Thymus (tissue), 11 donors: Measurements from ENCODE around the gene ADGRD2. TPM values are rescaled to one million over a fixed set of nuclear protein-coding genes. Genes with fewer than 3 reads are reported as not detected.

ENCODE experiments used
- DNase-seq, 9 donors: peaks; one replicate each; pipeline ENCODE4 v3.0.0-alpha.2; 2013; ENCODE audit warnings: low spot score in 9 of 9, low read depth in 6 of 9, missing footprints in 1 of 9
- H3K27ac ChIP-seq, 2 donors: one replicate each; pipeline ENCODE4 v1.5.1; 2013; ENCODE audit warnings: control low read depth in 1 of 2, low read depth in 1 of 2, low read length in 1 of 2, mild to moderate bottlenecking in 1 of 2, moderate library complexity in 1 of 2
- H3K27me3 ChIP-seq, 2 donors: one replicate each; pipeline ENCODE4 v1.5.1; 2013; ENCODE audit warnings: low read length in 1 of 2; ENCODE audit not compliant: control insufficient read depth in 2 of 2, insufficient read depth in 1 of 2
- H3K36me3 ChIP-seq, 2 donors: one replicate each; pipeline ENCODE4 v1.5.1; 2013; ENCODE audit warnings: low read length in 1 of 2, mild to moderate bottlenecking in 1 of 2, moderate library complexity in 1 of 2; ENCODE audit not compliant: control insufficient read depth in 2 of 2, insufficient read depth in 2 of 2
- H3K4me1 ChIP-seq, 2 donors: one replicate each; pipeline ENCODE4 v1.5.1; 2013; ENCODE audit warnings: low read length in 2 of 2; ENCODE audit not compliant: control insufficient read depth in 2 of 2, insufficient read depth in 2 of 2
- H3K4me3 ChIP-seq, 2 donors: one replicate each; pipeline ENCODE4 v1.5.1; 2013; ENCODE audit warnings: low read length in 2 of 2, control low read depth in 1 of 2, mild to moderate bottlenecking in 1 of 2
- H3K9me3 ChIP-seq, 2 donors: one replicate each; pipeline ENCODE4 v1.5.1; 2013; ENCODE audit warnings: low read length in 1 of 2, mild to moderate bottlenecking in 1 of 2; ENCODE audit not compliant: control insufficient read depth in 2 of 2, insufficient read depth in 1 of 2
- WGBS: extraction: QIAGEN DNeasy Blood & Tissue Kit; methylation state at CpG from one replicate; pipeline ENCODE4 v1.1.7; 2013; 5-methylcytosine and 5-hydroxymethylcytosine counted together
- polyA plus RNA-seq: library from polyadenylated mRNA; stranded (reverse); fragments of 200-250 nt; gene quantifications from one replicate; pipeline ENCODE4 v1.2.3, GENCODE V29; 2013
- total RNA-seq: library from RNA; stranded (reverse); fragments of 120-200 nt; gene quantifications from one replicate; pipeline ENCODE4 v1.2.4, GENCODE V29; 2013
- donor health status: healthy.

The ADGRD2 gene
- total and polyA plus RNA-seq, 2 donors, result 0.09 to 0.50 TPM

DNA sequence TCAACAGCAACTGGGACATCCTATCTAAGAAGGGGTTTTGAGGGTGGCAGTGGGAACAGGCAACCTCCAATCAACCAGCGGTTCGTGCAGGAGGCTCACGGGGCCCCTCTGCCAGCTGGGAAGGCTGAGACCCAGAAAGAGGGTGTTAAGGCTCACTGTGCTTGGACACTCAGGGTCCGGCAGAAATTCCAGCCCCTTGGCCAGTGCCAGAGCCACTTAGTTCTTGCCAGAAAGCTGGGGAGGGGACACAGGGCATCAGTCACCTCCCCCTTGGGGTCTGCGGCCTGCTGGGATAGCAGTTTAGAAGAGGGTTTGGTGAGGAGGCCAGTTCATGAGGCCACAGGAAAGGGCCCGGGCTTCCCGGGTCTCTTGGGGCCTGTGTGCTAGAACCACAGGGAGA lies 20.5 kb downstream of the ADGRD2 start:
- Histone ChIP-seq H3K27me3 (peaks cover 0 to 6% of the 10 kb centered on the region in 2 donors), H3K4me1 (peaks cover 0 to 4% of the 10 kb centered on the region in 2 donors), H3K36me3 (no peaks in the 10 kb centered on the region), H3K4me3 (no peak overlapping the region), H3K9me3 (no peaks in the 10 kb centered on the region), H3K27ac (no peak overlapping the region)
- WGBS, result 95% methylated on average over 7 of the region's 7 CpGs
- no peak for DNase-seq

DNA sequence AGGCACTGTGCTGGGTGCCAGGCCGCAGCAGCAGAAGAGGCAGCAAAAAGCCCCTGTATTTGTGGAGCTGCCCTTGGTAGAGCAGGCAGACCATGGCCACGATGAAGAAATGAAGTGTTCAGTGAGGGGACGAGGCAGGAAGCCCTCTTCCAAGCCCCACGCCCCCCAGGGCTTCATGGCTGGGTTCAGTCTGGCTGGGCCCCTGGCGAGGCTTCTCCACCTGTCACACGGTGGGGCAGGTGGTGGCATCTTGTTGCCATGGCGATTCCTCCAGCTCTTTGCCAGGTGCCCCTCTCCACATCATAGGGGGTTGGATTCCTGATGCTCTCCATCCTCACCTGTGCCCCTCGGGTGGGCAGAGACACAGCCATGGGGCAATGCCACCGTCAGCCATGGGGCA lies 21.5 kb downstream of the ADGRD2 start:
- H3K4me1 ChIP-seq, result peaks cover 0 to 4% of the 10 kb centered on the region in 2 donors
- 88% methylated on average over 9 of the region's 9 CpGs for WGBS
- no peak overlapping the region for H3K27ac ChIP-seq
- H3K9me3 ChIP-seq, result no peaks in the 10 kb centered on the region
- no peaks in the 10 kb centered on the region for H3K36me3 ChIP-seq
- peaks cover 3 to 17% of the 10 kb centered on the region in 2 donors for H3K27me3 ChIP-seq
- DNase-seq, result no peak
- H3K4me3 ChIP-seq, result no peak overlapping the region

DNA sequence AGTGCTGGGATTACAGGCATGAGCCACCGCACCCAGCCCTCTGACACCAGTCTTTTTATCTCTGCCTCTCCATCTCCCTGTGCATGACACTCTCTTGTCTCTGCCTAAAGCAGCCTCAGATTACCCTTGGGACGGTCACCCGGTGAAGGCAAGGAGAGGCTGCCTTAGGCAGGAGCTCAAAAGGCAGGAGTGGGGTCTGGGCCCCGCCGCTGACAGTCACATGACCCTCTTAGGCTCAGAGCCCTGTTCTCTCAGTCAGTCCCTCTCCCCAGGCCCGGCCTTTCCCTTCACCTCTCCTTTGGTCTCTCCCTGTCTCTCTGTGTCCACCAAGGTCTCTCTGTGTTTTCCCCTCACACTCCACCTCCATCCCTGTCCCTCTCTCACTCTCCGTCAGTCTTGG lies 22.5 kb downstream of the ADGRD2 start:
- Histone ChIP-seq H3K9me3 (no peaks in the 10 kb centered on the region), H3K27me3 (peaks cover 12 to 27% of the 10 kb centered on the region in 2 donors), H3K36me3 (no peaks in the 10 kb centered on the region), H3K4me1 (peaks cover 0 to 9% of the 10 kb centered on the region in 2 donors), H3K4me3 (no peak overlapping the region), H3K27ac (no peak overlapping the region)
- WGBS, result 93% methylated on average over 7 of the region's 7 CpGs
- DNase-seq, result no peak

DNA sequence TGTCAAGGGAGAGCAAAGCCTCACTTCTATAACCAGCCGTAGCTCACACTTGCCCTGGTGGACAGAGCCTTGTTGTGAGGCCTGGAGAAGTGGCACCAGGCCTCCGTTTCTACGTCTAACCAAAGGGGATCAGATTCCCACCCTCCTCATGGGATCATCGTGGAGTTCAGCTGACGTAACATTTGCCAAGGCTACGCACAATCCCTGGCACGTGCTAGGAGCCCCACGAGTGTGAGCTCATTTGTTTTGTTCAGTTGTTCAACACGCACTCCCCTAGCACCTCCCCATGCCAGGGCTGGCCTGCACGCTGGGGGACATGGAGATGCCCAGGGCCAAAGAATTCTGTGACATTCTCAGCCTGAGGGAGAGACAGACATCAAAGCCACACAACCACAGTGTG lies 23.1 kb downstream of the ADGRD2 start:
- peaks cover 17 to 32% of the 10 kb centered on the region in 2 donors for H3K27me3 ChIP-seq
- peaks cover 0 to 9% of the 10 kb centered on the region in 2 donors for H3K4me1 ChIP-seq
- WGBS, result 90% methylated on average over 10 of the region's 10 CpGs
- no peak overlapping the region for H3K4me3 ChIP-seq
- no peaks in the 10 kb centered on the region for H3K36me3 ChIP-seq
- no peak for DNase-seq
- no peak overlapping the region for H3K27ac ChIP-seq
- H3K9me3 ChIP-seq, result no peaks in the 10 kb centered on the region

DNA sequence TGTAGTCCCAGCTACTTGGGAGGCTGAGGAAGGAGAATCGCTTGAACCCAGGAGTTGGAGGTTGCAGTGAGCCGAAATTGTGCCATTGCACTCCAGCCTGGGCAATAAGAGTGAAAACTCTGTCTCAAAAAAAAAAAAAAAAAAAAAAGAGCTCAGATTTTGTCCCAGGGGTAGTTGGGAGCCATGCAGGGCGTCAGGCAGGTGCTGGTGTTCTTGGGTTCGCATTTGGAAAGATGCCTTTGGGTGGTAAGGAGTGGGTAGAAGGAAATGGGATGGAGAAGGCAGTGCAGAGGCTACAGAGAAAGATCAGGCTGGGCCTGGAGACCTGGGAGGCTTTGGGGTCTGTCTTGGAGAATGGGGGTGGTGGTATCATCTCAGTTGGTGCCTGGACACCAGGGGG lies 23.9 kb downstream of the ADGRD2 start:
- H3K9me3 ChIP-seq, result no peaks in the 10 kb centered on the region

DNA sequence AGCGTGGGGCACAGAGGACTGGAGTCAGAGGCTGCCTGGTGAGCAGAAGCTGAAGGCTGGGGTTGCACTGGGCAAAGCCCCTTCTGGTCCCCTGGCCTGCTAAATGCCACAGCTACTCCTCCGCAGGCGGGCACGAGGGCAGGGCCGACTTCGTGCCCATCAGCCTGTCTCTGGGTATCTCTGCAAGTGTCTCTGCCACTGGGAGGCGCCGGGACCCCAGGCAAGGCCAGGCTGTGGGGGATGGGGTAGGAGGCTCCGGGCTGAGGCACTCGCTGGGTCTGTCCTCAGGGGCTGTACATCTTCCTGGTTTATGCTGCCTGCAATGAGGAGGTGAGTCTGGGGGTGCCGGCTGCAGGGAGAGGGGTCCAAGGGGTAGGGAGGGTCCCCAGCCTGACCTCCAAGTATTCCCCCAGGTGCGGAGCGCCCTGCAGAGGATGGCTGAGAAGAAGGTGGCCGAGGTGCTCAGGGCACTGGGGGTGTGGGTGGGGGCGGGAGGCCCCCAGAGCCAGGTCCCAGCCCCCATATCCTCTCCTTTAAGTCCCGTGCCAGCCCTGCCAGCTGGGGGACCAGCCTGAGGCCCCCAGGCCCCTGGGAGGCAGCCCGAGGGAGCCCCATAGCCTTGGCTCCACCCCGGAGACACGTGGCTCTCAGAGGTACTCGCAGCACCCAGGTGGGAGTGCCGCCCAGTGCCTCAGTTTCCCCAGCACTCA lies 25.1 kb downstream of the ADGRD2 start:
- Histone ChIP-seq H3K27ac (no peak overlapping the region), H3K27me3 (peaks cover 18 to 50% of the 10 kb centered on the region in 2 donors), H3K4me1 (peaks cover 0 to 5% of the 10 kb centered on the region in 2 donors), H3K9me3 (no peaks in the 10 kb centered on the region), H3K4me3 (no peak overlapping the region), H3K36me3 (no peaks in the 10 kb centered on the region)
- 85% methylated on average over 21 of the region's 21 CpGs for WGBS
- no peak for DNase-seq

More for the DNA sequence above, 23.9 kb downstream of the ADGRD2 start:
- Histone ChIP-seq H3K4me3 (no peak overlapping the region), H3K4me1 (peaks cover 0 to 8% of the 10 kb centered on the region in 2 donors), H3K27ac (no peak overlapping the region), H3K36me3 (no peaks in the 10 kb centered on the region), H3K27me3 (peaks cover 18 to 41% of the 10 kb centered on the region in 2 donors)
- no peak for DNase-seq
- 93% methylated on average over 4 of the region's 4 CpGs for WGBS

DNA sequence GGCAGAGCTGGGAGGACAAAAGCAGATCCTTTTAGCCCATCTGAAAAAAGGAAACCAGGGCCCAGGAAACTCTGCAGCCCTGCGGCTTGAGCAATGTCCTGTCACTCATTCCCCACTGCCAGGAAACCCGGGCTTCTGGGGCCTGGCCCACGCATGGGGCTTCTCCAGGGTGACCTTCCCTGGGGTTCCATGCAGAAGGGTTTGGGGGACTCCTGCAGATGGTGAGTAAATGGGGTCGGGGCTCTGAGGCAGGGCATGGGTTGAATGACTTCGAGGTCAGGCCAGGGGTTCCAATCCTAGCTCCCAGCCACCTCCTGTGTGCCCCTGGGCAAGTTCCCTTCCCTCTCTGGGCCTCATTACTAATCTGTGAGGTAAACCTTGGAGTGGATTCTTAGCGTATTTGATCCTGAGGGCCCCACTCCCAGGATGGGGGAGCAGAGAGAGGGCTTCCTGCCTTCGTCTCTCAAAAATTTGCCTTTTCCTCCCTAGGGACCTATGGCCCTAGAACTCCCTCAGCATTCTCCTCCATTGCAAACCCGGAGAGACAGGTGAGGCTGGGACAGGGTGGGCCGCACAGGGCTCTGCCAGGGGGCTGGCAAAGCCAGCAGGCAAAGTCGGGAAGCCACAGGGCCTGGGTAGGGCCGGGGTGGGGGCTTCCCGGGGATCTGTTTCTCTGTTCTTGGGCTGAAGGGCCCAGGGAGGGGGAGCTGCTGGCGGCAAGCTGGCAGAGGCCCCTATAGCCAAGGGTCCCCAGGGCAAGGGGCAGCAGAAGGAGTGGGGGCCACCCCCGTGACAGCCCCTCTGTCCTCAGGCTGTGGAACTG lies 25.8 kb downstream of the ADGRD2 start:
- Histone ChIP-seq H3K4me1 (peaks cover 0 to 5% of the 10 kb centered on the region in 2 donors), H3K4me3 (no peak overlapping the region), H3K9me3 (no peaks in the 10 kb centered on the region), H3K27ac (no peak overlapping the region), H3K27me3 (peaks cover 18 to 54% of the 10 kb centered on the region in 2 donors), H3K36me3 (no peaks in the 10 kb centered on the region)
- DNase-seq, result no peak
- 89% methylated on average over 14 of the region's 14 CpGs for WGBS

DNA sequence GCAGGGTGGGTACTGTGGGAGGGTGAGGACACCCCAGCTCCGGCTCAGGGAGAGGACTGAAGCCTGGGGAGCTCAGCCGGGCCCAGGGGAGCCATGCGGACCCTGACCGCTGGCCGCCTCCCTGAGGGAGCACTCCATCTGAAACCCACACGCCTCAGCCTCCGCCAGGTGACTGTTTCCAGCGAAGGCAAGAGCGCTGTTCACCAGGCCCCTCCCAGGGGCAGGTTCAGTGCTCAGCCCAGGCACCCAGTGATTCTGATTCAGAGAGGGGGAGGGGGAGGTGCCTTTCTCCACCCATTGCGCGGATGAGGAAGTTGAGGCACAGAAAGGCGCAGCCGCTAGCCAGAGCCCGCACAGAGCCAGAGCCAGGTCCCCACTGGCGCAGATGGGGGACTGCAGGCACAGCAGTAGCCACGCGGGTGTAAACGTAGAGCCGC lies 27.0 kb downstream of the ADGRD2 start:
- 42% methylated on average over 19 of the region's 19 CpGs for WGBS
- H3K36me3 ChIP-seq, result no peaks in the 10 kb centered on the region
- H3K4me1 ChIP-seq, result peaks cover 0 to 5% of the 10 kb centered on the region in 2 donors
- H3K9me3 ChIP-seq, result peaks cover 0 to 3% of the 10 kb centered on the region in 2 donors
- H3K4me3 ChIP-seq, result no peak overlapping the region
- H3K27ac ChIP-seq, result no peak overlapping the region
- H3K27me3 ChIP-seq, result peaks cover 18 to 64% of the 10 kb centered on the region in 2 donors
- peak in 1 of 9 donors; percentile 17 for DNase-seq
